Bronchial epithelial cell (primary cell): Measurements from ENCODE around the gene NRXN3. TPM values are rescaled to one million over a fixed set of nuclear protein-coding genes. Genes with fewer than 3 reads are reported as not detected.
"Not testable (repeated sequence)": the region's sequence is repeated elsewhere in the genome, so short reads cannot be mapped to it uniquely, and the experiment has no call there.

Experiments used
- DNase-seq: peaks from one replicate; pipeline ENCODE4 v3.0.0-alpha.2; 2010; ENCODE audit warnings: low read depth
- FAIRE-seq: peaks from 2 replicates; lab custom pipeline; 2011; peaks lifted over from hg19 to GRCh38; lab: Jason Lieb, UNC
- H3K27me3 ChIP-seq: 2 replicates; pipeline ENCODE4 v1.5.1; 2011; ENCODE audit warnings: low read length; ENCODE audit not compliant: control insufficient read depth, insufficient read depth
- H3K36me3 ChIP-seq: 2 replicates; pipeline ENCODE4 v1.5.1; 2011; ENCODE audit warnings: low read length; ENCODE audit not compliant: control insufficient read depth, insufficient read depth
- H3K4me3 ChIP-seq: 2 replicates; pipeline ENCODE4 v1.5.1; 2011; ENCODE audit warnings: mild to moderate bottlenecking, low read depth, low read length, control low read depth
- CTCF ChIP-seq: IDR thresholded peaks from 2 replicates; pipeline ENCODE4 v1.5.1; 2011; ENCODE audit warnings: mild to moderate bottlenecking, moderate library complexity, low read length, control low read depth, inconsistent platforms; ENCODE audit not compliant: insufficient read depth, severe bottlenecking
- total RNA-seq: library from RNA; depleted of rRNA; stranded (reverse); fragments of >200 nt; gene quantifications from 2 replicates; pipeline ENCODE4 v1.2.1, GENCODE V29; 2014

Gene NRXN3
- total RNA-seq, 1 donor from 2014 or later = under 0.01 TPM

- DNase-seq = no peak
- TF ChIP-seq CTCF = no peak
- no peak for FAIRE-seq
- no peaks in the 10 kb centered on the region for H3K27me3 ChIP-seq
- no peak overlapping the region for H3K4me3 ChIP-seq
- H3K36me3 ChIP-seq = no peaks in the 10 kb centered on the region
Measured at GRCh38 chr14:78425782-78426181, 255.6 kb downstream of the NRXN3 start.

- H3K36me3 ChIP-seq = no peaks in the 10 kb centered on the region
- no peak overlapping the region for H3K4me3 ChIP-seq
- no peak for TF ChIP-seq CTCF
- DNase-seq = no peak
- no peaks in the 10 kb centered on the region for H3K27me3 ChIP-seq
- no peak for FAIRE-seq
Measured at GRCh38 chr14:78432046-78432445, 261.9 kb downstream of the NRXN3 start.

- not testable (repeated sequence) for FAIRE-seq, H3K36me3 ChIP-seq, H3K4me3 ChIP-seq, DNase-seq, H3K27me3 ChIP-seq
Measured at GRCh38 chr14:78437448-78437847, 267.3 kb downstream of the NRXN3 start.

GRCh38 chr14:78440356-78440894, 270.3 kb downstream of the NRXN3 start:
- no peak for DNase-seq
- H3K27me3 ChIP-seq = no peaks in the 10 kb centered on the region
- no peak overlapping the region for H3K4me3 ChIP-seq
- TF ChIP-seq CTCF = no peak
- H3K36me3 ChIP-seq = no peaks in the 10 kb centered on the region
- no peak for FAIRE-seq

DNA sequence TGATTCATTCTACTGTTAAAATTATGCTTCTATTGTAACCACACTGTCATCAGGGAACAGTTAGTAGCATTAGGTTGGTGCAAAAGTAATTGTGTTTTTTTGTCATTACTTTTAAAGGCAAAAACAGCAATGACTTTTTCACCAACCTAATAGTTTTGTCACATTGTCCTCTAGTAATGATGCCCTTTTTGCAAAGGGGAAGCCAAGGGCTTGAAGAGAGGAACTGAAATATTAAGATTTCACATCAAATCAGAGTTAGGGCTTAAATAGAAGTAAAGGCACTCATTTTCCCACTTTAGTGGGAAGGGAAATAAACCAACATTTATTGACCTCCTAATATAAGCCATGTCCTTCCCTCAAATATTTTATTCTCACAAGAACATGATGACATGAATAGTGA, 273.7 kb downstream of the NRXN3 start:
- TF ChIP-seq CTCF = no peak
- FAIRE-seq = no peak
- no peak overlapping the region for H3K4me3 ChIP-seq
- H3K27me3 ChIP-seq = no peaks in the 10 kb centered on the region
- no peak for DNase-seq
- H3K36me3 ChIP-seq = no peaks in the 10 kb centered on the region

DNA sequence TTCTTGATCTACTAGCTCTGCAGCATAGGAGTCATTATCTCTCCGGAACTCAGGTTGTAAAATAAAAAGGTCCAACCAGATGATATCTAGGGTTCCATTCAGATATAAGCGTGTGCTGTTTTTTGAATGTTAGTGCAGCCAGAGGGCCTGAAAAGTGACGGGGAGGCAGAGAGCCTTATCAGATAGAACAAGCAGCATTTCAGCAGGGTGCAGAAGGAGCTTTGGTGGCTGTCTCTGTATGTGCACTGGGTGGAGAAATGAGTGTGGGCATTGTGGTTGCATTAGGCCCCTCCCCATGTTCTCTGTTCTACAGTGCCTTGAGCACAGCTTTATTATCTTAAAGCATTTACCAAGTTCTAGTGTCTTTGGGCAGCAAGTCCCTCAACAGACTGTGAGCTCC, 275.1 kb downstream of the NRXN3 start:
- DNase-seq = no peak
- Histone ChIP-seq H3K27me3 (no peaks in the 10 kb centered on the region), H3K36me3 (no peaks in the 10 kb centered on the region), H3K4me3 (no peak overlapping the region)
- no peak for FAIRE-seq
- TF ChIP-seq CTCF = no peak
